ENCODE data around the gene KCNN4.
"Not testable (repeated sequence)": the region's sequence is repeated elsewhere in the genome, so short reads cannot be mapped to it uniquely, and the experiment has no call there.

KCNN4 gene

GRCh38 chr19:43807651-43808050 lies 26.9 kb upstream of the KCNN4 start:
- ATAC-seq (no peak), DNase-seq (ENCODE audit: low spot score in 2 of 2) (no peak)
- H3K9me3 Mint-ChIP-seq, result no peaks in the 10 kb centered on the region
- no peak overlapping the region for H3K27ac Mint-ChIP-seq
- H3K4me1 Mint-ChIP-seq, result peaks cover 7% of the 10 kb centered on the region
- no peak overlapping the region for H3K4me3 Mint-ChIP-seq
- H3K36me3 Mint-ChIP-seq, result no peaks in the 10 kb centered on the region

- H3K4me1 Mint-ChIP-seq, result no peaks in the 10 kb centered on the region
- ATAC-seq (no peak), DNase-seq (ENCODE audit: low spot score in 2 of 2) (no peak)
- no peak overlapping the region for H3K4me3 Mint-ChIP-seq
- no peak overlapping the region for H3K27ac Mint-ChIP-seq
- no peaks in the 10 kb centered on the region for H3K9me3 Mint-ChIP-seq
- no peaks in the 10 kb centered on the region for H3K36me3 Mint-ChIP-seq
Measured at GRCh38 chr19:43806848-43807247, 26.1 kb upstream of the KCNN4 start.

- H3K36me3 Mint-ChIP-seq; H3K27ac Mint-ChIP-seq; DNase-seq (ENCODE audit: low spot score in 2 of 2); ATAC-seq; H3K4me3 Mint-ChIP-seq; H3K4me1 Mint-ChIP-seq; H3K9me3 Mint-ChIP-seq: not testable (repeated sequence)
Measured at GRCh38 chr19:43806401-43806800, 25.6 kb upstream of the KCNN4 start.

GRCh38 chr19:43804432-43804831 lies 23.7 kb upstream of the KCNN4 start:
- H3K9me3 Mint-ChIP-seq, result no peaks in the 10 kb centered on the region
- no peaks in the 10 kb centered on the region for H3K4me1 Mint-ChIP-seq
- no peak for ATAC-seq
- no peak overlapping the region for H3K27ac Mint-ChIP-seq
- no peak for DNase-seq (ENCODE audit: low spot score in 2 of 2)
- no peaks in the 10 kb centered on the region for H3K36me3 Mint-ChIP-seq
- H3K4me3 Mint-ChIP-seq, result no peak overlapping the region

- Mint-ChIP-seq H3K4me1 (peaks cover 16% of the 10 kb centered on the region), H3K9me3 (no peaks in the 10 kb centered on the region), H3K27ac (peak within 1 kb of the TSS; percentile 10), H3K4me3 (no peak within 1 kb of the TSS), H3K36me3 (no peaks in the 10 kb centered on the region)
- DNase-seq (ENCODE audit: low spot score in 2 of 2) (no peak), ATAC-seq (no peak)
Measured at GRCh38 chr19:43802216-43802951, 21.6 kb upstream of the KCNN4 start, which contains the start of gene LYPD5. Gene LYPD5, minus strand, starts transcription at chr19:43802447. Its CDS starts 67 bp downstream, at chr19:43802380.

GRCh38 chr19:43799502-43800142 lies 18.8 kb upstream of the KCNN4 start:
- H3K36me3 Mint-ChIP-seq, result no peaks in the 10 kb centered on the region
- no peak for DNase-seq (ENCODE audit: low spot score in 2 of 2)
- no peak overlapping the region for H3K27ac Mint-ChIP-seq
- ATAC-seq, result no peak
- peaks cover 19% of the 10 kb centered on the region for H3K4me1 Mint-ChIP-seq
- H3K9me3 Mint-ChIP-seq, result no peaks in the 10 kb centered on the region
- H3K4me3 Mint-ChIP-seq, result peak overlapping the region; percentile 76

GRCh38 chr19:43798546-43799409 lies 18.0 kb upstream of the KCNN4 start:
- DNase-seq (ENCODE audit: low spot score in 2 of 2) (peak in 1 of 2 donors; percentile 27), ATAC-seq (peak; percentile 87)
- Mint-ChIP-seq H3K36me3 (no peaks in the 10 kb centered on the region), H3K27ac (peak overlapping the region; percentile 38), H3K4me3 (peak overlapping the region; percentile 76), H3K9me3 (no peaks in the 10 kb centered on the region), H3K4me1 (peaks cover 19% of the 10 kb centered on the region)

- H3K36me3 Mint-ChIP-seq, result no peaks in the 10 kb centered on the region
- peak overlapping the region; percentile 76 for H3K4me3 Mint-ChIP-seq
- no peak overlapping the region for H3K27ac Mint-ChIP-seq
- ATAC-seq (peak; percentile 20), DNase-seq (ENCODE audit: low spot score in 2 of 2) (no peak)
- no peaks in the 10 kb centered on the region for H3K9me3 Mint-ChIP-seq
- H3K4me1 Mint-ChIP-seq, result peaks cover 19% of the 10 kb centered on the region
Measured at GRCh38 chr19:43798026-43798545, 17.3 kb upstream of the KCNN4 start.

GRCh38 chr19:43797556-43797955 lies 16.8 kb upstream of the KCNN4 start:
- peak overlapping the region; percentile 76 for H3K4me3 Mint-ChIP-seq
- H3K4me1 Mint-ChIP-seq, result peaks cover 19% of the 10 kb centered on the region
- ATAC-seq (no peak), DNase-seq (ENCODE audit: low spot score in 2 of 2) (no peak)
- no peak overlapping the region for H3K27ac Mint-ChIP-seq
- no peaks in the 10 kb centered on the region for H3K9me3 Mint-ChIP-seq
- no peaks in the 10 kb centered on the region for H3K36me3 Mint-ChIP-seq

- Mint-ChIP-seq H3K27ac (no peak overlapping the region), H3K4me1 (peaks cover 19% of the 10 kb centered on the region), H3K36me3 (no peaks in the 10 kb centered on the region), H3K4me3 (peak overlapping the region; percentile 76), H3K9me3 (no peaks in the 10 kb centered on the region)
- ATAC-seq (no peak), DNase-seq (ENCODE audit: low spot score in 2 of 2) (no peak)
Measured at GRCh38 chr19:43797118-43797517, 16.3 kb upstream of the KCNN4 start.

GRCh38 chr19:43790587-43790986 lies 9.8 kb upstream of the KCNN4 start:
- Mint-ChIP-seq H3K4me3 (no peak overlapping the region), H3K36me3 (no peaks in the 10 kb centered on the region), H3K4me1 (peaks cover 4% of the 10 kb centered on the region), H3K9me3 (no peaks in the 10 kb centered on the region), H3K27ac (no peak overlapping the region)
- no peak for DNase-seq (ENCODE audit: low spot score in 2 of 2)
- no peak for ATAC-seq

GRCh38 chr19:43789029-43789428 lies 8.3 kb upstream of the KCNN4 start:
- Mint-ChIP-seq H3K9me3 (no peaks in the 10 kb centered on the region), H3K36me3 (no peaks in the 10 kb centered on the region), H3K4me1 (peaks cover 19% of the 10 kb centered on the region), H3K27ac (no peak overlapping the region), H3K4me3 (no peak overlapping the region)
- ATAC-seq (no peak), DNase-seq (ENCODE audit: low spot score in 2 of 2) (no peak)

- no peak for DNase-seq (ENCODE audit: low spot score in 2 of 2)
- H3K4me1 Mint-ChIP-seq, result peaks cover 41% of the 10 kb centered on the region
- no peak overlapping the region for H3K4me3 Mint-ChIP-seq
- H3K36me3 Mint-ChIP-seq, result no peaks in the 10 kb centered on the region
- no peak overlapping the region for H3K27ac Mint-ChIP-seq
- H3K9me3 Mint-ChIP-seq, result no peaks in the 10 kb centered on the region
- ATAC-seq, result no peak
Measured at GRCh38 chr19:43786665-43787064, 5.9 kb upstream of the KCNN4 start.

GRCh38 chr19:43784981-43785808 lies 4.4 kb upstream of the KCNN4 start:
- DNase-seq (ENCODE audit: low spot score in 2 of 2), result peak in 1 of 2 donors; percentile 77
- Mint-ChIP-seq H3K4me1 (peaks cover 51% of the 10 kb centered on the region), H3K4me3 (peak overlapping the region; percentile 78), H3K27ac (peak overlapping the region; percentile 94), H3K36me3 (peaks cover 13% of the 10 kb centered on the region), H3K9me3 (no peaks in the 10 kb centered on the region)
- ATAC-seq, result no peak

Data from stimulated activated effector memory CD8-positive, alpha-beta T cell treated with anti-CD3 and anti-CD28 coated beads, Interleukin-12 subunit alpha, Interleukin-12 subunit beta, amount 100 ng/mL, for 72 hours (primary cell).